Fibroblast of the aortic adventitia (primary cell): ENCODE measurements around the gene LHFPL2. TPM values are rescaled to one million over a fixed set of nuclear protein-coding genes. Genes with fewer than 3 reads are reported as not detected.
A peak's percentile ranks its signal among the peaks of the same experiment; 100 is the strongest.

Source experiments
- DNase-seq: peaks from one replicate; pipeline ENCODE4 v3.0.0-alpha.2; 2010; ENCODE audit warnings: low read depth
- H3K4me3 ChIP-seq: 2 replicates; pipeline ENCODE4 v1.5.1; 2011; ENCODE audit warnings: low read depth, mild to moderate bottlenecking, control low read depth, low read length, moderate library complexity
- total RNA-seq: library from RNA; depleted of rRNA; stranded (reverse); fragments of >200 nt; gene quantifications from 2 replicates; pipeline ENCODE4 v1.2.3, GENCODE V29; 2012; ENCODE audit warnings: low replicate concordance
- TF ChIP-seq, protein P1 (sequence below): IDR thresholded peaks from 2 replicates; pipeline ENCODE4 v1.5.1; 2011; ENCODE audit warnings: mild to moderate bottlenecking, low read length, control low read depth, inconsistent platforms; ENCODE audit not compliant: insufficient read depth

The LHFPL2 gene
- total RNA-seq, 1 donor = 81.2 TPM

DNA sequence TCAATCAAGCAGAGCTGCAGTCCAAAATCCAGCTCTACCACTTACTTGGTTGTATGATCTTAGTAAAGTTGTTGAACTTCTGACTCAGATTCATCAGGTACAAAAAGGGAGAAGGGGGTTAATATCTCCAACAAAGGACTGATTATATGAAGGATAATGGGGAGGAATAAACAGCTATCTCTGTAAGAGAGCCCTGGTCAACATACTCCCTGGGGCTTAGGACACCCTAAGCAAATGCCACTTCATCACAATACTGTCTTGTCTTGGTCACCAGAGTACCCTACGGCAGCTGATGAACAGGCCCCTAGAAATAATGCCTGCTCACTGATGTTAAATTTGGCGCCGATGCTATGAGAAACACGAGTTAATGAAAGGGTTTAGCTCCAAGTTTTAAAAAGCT lies 34.8 kb downstream of the LHFPL2 start:
- H3K4me3 ChIP-seq = no peak overlapping the region
- no peak for DNase-seq
- TF ChIP-seq, protein P1, sequence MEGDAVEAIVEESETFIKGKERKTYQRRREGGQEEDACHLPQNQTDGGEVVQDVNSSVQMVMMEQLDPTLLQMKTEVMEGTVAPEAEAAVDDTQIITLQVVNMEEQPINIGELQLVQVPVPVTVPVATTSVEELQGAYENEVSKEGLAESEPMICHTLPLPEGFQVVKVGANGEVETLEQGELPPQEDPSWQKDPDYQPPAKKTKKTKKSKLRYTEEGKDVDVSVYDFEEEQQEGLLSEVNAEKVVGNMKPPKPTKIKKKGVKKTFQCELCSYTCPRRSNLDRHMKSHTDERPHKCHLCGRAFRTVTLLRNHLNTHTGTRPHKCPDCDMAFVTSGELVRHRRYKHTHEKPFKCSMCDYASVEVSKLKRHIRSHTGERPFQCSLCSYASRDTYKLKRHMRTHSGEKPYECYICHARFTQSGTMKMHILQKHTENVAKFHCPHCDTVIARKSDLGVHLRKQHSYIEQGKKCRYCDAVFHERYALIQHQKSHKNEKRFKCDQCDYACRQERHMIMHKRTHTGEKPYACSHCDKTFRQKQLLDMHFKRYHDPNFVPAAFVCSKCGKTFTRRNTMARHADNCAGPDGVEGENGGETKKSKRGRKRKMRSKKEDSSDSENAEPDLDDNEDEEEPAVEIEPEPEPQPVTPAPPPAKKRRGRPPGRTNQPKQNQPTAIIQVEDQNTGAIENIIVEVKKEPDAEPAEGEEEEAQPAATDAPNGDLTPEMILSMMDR = no peak

DNA sequence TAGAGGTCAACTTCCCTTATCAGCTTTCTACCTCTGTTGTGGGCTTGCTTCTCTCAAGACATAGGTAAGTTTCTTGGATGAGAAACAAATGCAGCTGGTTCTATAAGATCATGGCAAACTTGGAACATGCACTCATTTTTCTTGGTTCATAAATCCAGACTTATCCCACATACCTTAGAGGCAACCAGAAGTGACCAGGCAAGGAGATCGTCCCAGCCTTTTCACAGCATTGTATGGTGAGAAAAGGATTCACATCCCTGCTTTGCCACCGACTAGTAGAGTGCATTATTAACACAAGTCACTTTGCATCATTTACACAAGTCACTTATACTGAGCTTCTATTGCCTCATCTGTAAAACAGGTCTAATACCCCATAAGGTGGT lies 35.4 kb downstream of the LHFPL2 start:
- no peak overlapping the region for H3K4me3 ChIP-seq
- TF ChIP-seq, protein P1 = no peak
- no peak for DNase-seq

DNA sequence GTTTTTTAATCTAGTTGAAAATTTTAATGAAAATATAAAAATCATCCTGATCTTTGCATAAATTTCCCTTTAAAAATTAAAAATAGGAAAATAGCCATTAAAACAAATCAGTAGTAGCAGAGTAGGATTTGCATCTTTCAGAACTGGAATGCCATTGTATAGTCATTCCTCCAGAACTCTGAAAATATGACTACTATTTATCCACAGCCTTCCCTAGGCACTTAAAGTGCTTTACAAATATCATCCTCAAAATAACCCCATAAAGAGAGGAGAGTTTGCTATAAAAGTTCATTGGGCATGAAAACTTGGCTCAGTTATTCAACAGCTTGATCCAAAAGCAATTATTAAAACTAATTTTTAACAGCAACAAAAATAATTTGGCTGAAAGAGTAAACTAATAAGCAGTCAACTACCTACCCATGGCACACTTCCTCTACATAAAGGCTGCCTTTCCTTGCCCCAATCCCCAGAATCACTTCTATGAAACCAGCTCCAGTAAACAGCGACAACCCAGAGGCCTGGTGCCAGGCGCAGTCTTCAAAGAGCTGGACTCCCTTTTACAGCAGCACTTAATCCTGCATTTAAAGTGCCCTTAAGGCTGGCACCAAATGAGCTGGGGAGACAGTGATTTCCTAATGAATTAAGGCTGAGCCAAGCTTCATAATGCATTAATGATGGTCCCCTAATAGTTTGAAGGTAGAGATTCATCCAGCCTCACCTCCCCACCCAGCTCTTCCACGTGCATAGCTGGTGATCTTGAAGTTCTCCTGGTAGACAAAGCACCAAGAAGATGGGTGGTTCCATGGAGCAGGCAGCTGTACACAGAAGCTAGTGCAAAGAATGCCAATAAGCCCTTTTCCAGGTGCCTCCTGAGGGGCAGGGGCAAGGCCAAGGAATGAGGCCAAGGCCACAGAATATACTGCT lies 36.1 kb downstream of the LHFPL2 start:
- TF ChIP-seq, protein P1 = no peak
- DNase-seq = no peak
- no peak overlapping the region for H3K4me3 ChIP-seq

DNA sequence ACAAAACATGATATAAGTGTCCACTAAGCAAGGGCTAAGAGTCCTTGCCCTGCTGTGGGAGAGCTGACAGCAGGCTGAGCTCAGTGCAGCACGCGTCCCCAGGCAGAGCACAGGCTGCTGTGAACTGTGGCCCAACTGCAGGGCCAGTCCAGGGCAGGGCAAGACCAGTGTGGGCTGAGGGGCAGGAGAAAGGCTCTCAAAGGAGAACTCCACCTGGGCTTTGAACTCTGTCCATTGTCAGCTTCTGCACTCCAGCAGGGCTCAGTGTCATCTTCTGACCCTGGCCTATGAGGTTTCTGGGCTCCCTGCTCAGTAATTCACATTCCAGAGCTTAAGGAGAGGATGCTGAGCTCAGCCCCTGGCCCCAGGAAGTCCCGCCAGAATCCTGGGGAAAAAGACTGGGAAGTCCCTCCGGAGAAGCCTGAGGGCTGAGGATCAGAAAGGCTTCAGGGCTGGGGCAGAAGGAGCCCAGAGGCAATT lies 37.4 kb downstream of the LHFPL2 start:
- H3K4me3 ChIP-seq = no peak overlapping the region
- DNase-seq = no peak
- TF ChIP-seq, protein P1 = no peak

DNA sequence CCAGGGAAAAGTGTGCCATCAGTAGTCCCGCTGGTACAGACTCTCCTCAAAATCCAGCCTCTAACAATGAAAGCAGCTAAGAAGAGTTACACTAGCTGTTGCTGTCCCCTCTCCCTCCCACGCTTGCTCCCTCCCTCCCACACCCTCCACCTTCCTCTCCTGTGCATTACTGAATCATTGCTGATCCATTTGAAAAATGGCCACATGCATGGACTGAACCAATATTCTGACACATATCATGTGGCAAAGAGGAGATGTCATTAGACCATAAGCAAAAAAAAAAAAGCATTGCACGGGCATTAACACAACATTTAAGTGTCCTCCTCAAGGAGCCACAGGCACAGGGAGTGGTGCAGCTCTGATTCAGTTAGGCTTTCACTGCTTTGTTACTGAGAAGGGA lies 37.9 kb downstream of the LHFPL2 start:
- no peak overlapping the region for H3K4me3 ChIP-seq
- TF ChIP-seq, protein P1 = no peak
- no peak for DNase-seq

DNA sequence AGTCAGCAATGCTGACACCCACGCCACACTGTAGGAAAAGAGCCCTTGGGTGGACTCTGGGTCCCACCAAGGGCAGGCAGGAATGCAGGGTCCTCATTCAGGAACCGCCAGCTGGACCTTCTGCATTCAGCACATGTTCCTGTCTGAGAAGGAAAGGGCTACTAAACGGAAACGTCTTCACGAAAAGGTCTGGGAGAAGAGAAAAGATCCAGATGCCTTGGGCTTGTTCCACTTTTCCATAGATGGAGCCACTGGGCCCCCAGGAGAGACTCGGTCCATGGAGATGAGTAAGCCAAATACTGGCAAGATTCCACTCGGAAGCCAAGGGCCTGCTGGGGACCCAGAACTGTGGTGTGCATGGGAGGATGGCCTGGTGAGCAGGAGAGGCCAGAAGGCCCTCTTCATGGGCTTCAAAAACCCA lies 38.4 kb downstream of the LHFPL2 start:
- TF ChIP-seq, protein P1 = peak; percentile 20
- peak; percentile 85 for DNase-seq

More for the DNA sequence above, 38.4 kb downstream of the LHFPL2 start:
- no peak overlapping the region for H3K4me3 ChIP-seq
